Right ventricle myocardium superior (tissue), 1 donor: ENCODE measurements around the gene CHRNA10. TPM values are rescaled to one million over a fixed set of nuclear protein-coding genes. Genes with fewer than 3 reads are reported as not detected.

Experiments
- ATAC-seq: fragments of 200-7000 bp; cut with Tn5 transposase; one replicate; pipeline ENCODE4 v1.9.1; 2020; ENCODE audit warnings: mild to moderate bottlenecking; ENCODE audit not compliant: poor library complexity
- DNase-seq: peaks from one replicate; pipeline ENCODE4 v3.0.0-alpha.2; 2020
- intact Hi-C: fragments of 100-400 bp; cut with DNase I; formaldehyde crosslinking; loops from one replicate; pipeline ENCODE4 v1.11.2; 2022
- total RNA-seq: library from RNA; stranded (reverse); fragmentation: NEBNext Ultra II Directional; extraction: Animal tissue kit (Norgen Biotek cat#: 25700); gene quantifications from one replicate; pipeline ENCODE4 v1.2.1, GENCODE V29; 2021
- donor health status: DM: no; HTN: yes; CAD: no; lungs with severe emphysema.

CHRNA10 gene
- total RNA-seq, 1 donor from 2014 or later, result 1.6 TPM

- DNase-seq, result no peak
- ATAC-seq, result no peak
- intact Hi-C loops, result no loop called here
Measured at GRCh38 chr11:3641701-3642070, 29.5 kb downstream of the CHRNA10 start, which contains the start of gene ART5. Gene ART5, minus strand, starts transcription at chr11:3641992. Its CDS starts 130 bp downstream, at chr11:3641862.

GRCh38 chr11:3641191-3641590 is 30.0 kb downstream of the CHRNA10 start:
- intact Hi-C loops, result no loop called here
- no peak for DNase-seq
- ATAC-seq, result no peak

GRCh38 chr11:3639841-3640240 is 31.3 kb downstream of the CHRNA10 start:
- intact Hi-C loops, result no loop called here
- DNase-seq (no peak), ATAC-seq (no peak)

GRCh38 chr11:3638513-3638912 is 32.7 kb downstream of the CHRNA10 start:
- intact Hi-C loops, result no loop called here
- DNase-seq (no peak), ATAC-seq (no peak)

- ATAC-seq, result no peak
- no peak for DNase-seq
- intact Hi-C loops, result no loop called here
Measured at GRCh38 chr11:3637201-3637600, 34.0 kb downstream of the CHRNA10 start.

GRCh38 chr11:3635641-3636375 is 35.4 kb downstream of the CHRNA10 start:
- no peak for ATAC-seq
- DNase-seq, result no peak
- intact Hi-C loops, result no loop called here

GRCh38 chr11:3632070-3632660 is 39.0 kb downstream of the CHRNA10 start:
- DNase-seq (no peak), ATAC-seq (no peak)

GRCh38 chr11:3631331-3631730 is 39.9 kb downstream of the CHRNA10 start:
- ATAC-seq, result peak; percentile 41
- DNase-seq, result no peak
- intact Hi-C loops, result no loop called here

More at GRCh38 chr11:3632070-3632660, 39.0 kb downstream of the CHRNA10 start:
- intact Hi-C loops, result no loop called here

GRCh38 chr11:3627291-3627690 is 43.9 kb downstream of the CHRNA10 start:
- ATAC-seq, result no peak

GRCh38 chr11:3626250-3626960 is 44.8 kb downstream of the CHRNA10 start:
- ATAC-seq, result peak; percentile 55
- peak; percentile 84 for DNase-seq
- intact Hi-C loops, result no loop called here

More at GRCh38 chr11:3627291-3627690, 43.9 kb downstream of the CHRNA10 start:
- no peak for DNase-seq
- intact Hi-C loops, result no loop called here

- DNase-seq (no peak), ATAC-seq (no peak)
- intact Hi-C loops, result no loop called here
Measured at GRCh38 chr11:3623767-3624458, 47.3 kb downstream of the CHRNA10 start.

GRCh38 chr11:3623121-3623520 is 48.1 kb downstream of the CHRNA10 start:
- no peak for DNase-seq

GRCh38 chr11:3622521-3622920 is 48.7 kb downstream of the CHRNA10 start:
- intact Hi-C loops, result no loop called here
- ATAC-seq (no peak), DNase-seq (no peak)

More at GRCh38 chr11:3623121-3623520, 48.1 kb downstream of the CHRNA10 start:
- ATAC-seq, result no peak
- intact Hi-C loops, result no loop called here

- intact Hi-C loops, result no loop called here
- ATAC-seq (no peak), DNase-seq (no peak)
Measured at GRCh38 chr11:3617990-3618389, 53.2 kb downstream of the CHRNA10 start.

- DNase-seq (no peak), ATAC-seq (no peak)
- intact Hi-C loops, result no loop called here
Measured at GRCh38 chr11:3616721-3617460, 54.3 kb downstream of the CHRNA10 start.

GRCh38 chr11:3615998-3616397 is 55.2 kb downstream of the CHRNA10 start:
- intact Hi-C loops, result no loop called here
- ATAC-seq (no peak), DNase-seq (no peak)
